Stimulated activated CD4-positive, alpha-beta T cell treated with anti-CD3 and anti-CD28 coated beads, Interleukin-12 subunit alpha, Interleukin-12 subunit beta, amount 100 ng/mL, for 48 hours (primary cell): Measurements from ENCODE around the gene TMOD4.

Source experiments
- DNase-seq, 3 donors: peaks; one replicate each; pipeline ENCODE4 v3.0.0-alpha.2; 2020; ENCODE audit warnings: low read depth in 2 of 3, low spot score in 1 of 3

TMOD4 gene

GRCh38 chr1:151176514-151177045, 799 bp upstream of the TMOD4 start:
- no peak for DNase-seq

GRCh38 chr1:151175041-151175741, 590 bp downstream of the TMOD4 start:
- DNase-seq: no peak

- no peak for DNase-seq
These were observed 4.6 kb downstream of the TMOD4 start for GRCh38 chr1:151171190-151171589.

- no peak for DNase-seq
These were observed 8.7 kb downstream of the TMOD4 start for GRCh38 chr1:151167116-151167515.

GRCh38 chr1:151166505-151166956, 9.2 kb downstream of the TMOD4 start:
- DNase-seq: no peak

- DNase-seq: peak; percentile 95 to 97 (median 97)
These were observed 9.9 kb downstream of the TMOD4 start, which contains the start of the genes LYSMD1 and SCNM1 for GRCh38 chr1:151165738-151166504. Gene LYSMD1, minus strand, starts transcription at chr1:151165902. Its CDS starts 644 bp downstream, at chr1:151165258. Gene SCNM1, plus strand, starts transcription at chr1:151166144. Its CDS starts 9 bp downstream, at chr1:151166153.

- no peak for DNase-seq
These were observed 10.5 kb downstream of the TMOD4 start for GRCh38 chr1:151165281-151165737.

GRCh38 chr1:151164732-151165280, 11.0 kb downstream of the TMOD4 start:
- no peak for DNase-seq

- no peak for DNase-seq
These were observed 16.4 kb downstream of the TMOD4 start for GRCh38 chr1:151159373-151159772.

GRCh38 chr1:151158751-151159251, 17.0 kb downstream of the TMOD4 start:
- no peak for DNase-seq

- DNase-seq: peak; percentile 52 to 57 (median 53)
These were observed 17.5 kb downstream of the TMOD4 start for GRCh38 chr1:151158326-151158725.

- peak; percentile 53 to 59 (median 54) for DNase-seq
These were observed 18.7 kb downstream of the TMOD4 start for GRCh38 chr1:151157067-151157531.

- DNase-seq: peak; percentile 67 to 76 (median 76)
These were observed 19.3 kb downstream of the TMOD4 start, which contains the start of gene TNFAIP8L2 for GRCh38 chr1:151156515-151156819. Gene TNFAIP8L2, plus strand, starts transcription at chr1:151156649. Its CDS starts 2,049 bp downstream, at chr1:151158698.

GRCh38 chr1:151147665-151148064, 28.1 kb downstream of the TMOD4 start:
- no peak for DNase-seq

- no peak for DNase-seq
These were observed 28.7 kb downstream of the TMOD4 start for GRCh38 chr1:151147132-151147503.

GRCh38 chr1:151146412-151147131, 29.2 kb downstream of the TMOD4 start, which contains the start of gene SEMA6C:
Gene SEMA6C, minus strand, starts transcription at chr1:151146631. Its CDS starts 4,010 bp downstream, at chr1:151142621.
- peak; percentile 68 to 86 (median 83) for DNase-seq

- DNase-seq: no peak
These were observed 29.7 kb downstream of the TMOD4 start for GRCh38 chr1:151146072-151146411.

GRCh38 chr1:151145304-151146071, 30.3 kb downstream of the TMOD4 start:
- DNase-seq: no peak

- no peak for DNase-seq
These were observed 31.1 kb downstream of the TMOD4 start for GRCh38 chr1:151144474-151145303.
